Body of pancreas (tissue), 4 donors: ENCODE results near the gene RNU5D-1. TPM values are rescaled to one million over a fixed set of nuclear protein-coding genes. Genes with fewer than 3 reads are reported as not detected.

ENCODE experiments used
- ATAC-seq: fragments of 150-250 bp; one replicate; pipeline ENCODE4 v1.9.1; 2016
- DNase-seq, 4 donors: peaks; one replicate each; pipeline ENCODE4 v3.0.0-alpha.2; 2019
- H3K27ac ChIP-seq, 4 donors: fragments of 200-600 bp; sonication (generic); 1 replicate in 3 of 4; 2 replicates in 1 of 4; pipeline versions ENCODE4 v1.5.1 to v1.6.1; 2016 to 2019; ENCODE audit warnings: mild to moderate bottlenecking in 1 of 4, mixed read lengths in 1 of 4, moderate library complexity in 1 of 4
- H3K27me3 ChIP-seq, 2 donors: fragments of 200-600 bp; sonication (generic); one replicate each; pipeline ENCODE4 v1.6.0; 2016; ENCODE audit warnings: mild to moderate bottlenecking in 1 of 2
- H3K36me3 ChIP-seq, 2 donors: fragments of 200-600 bp; sonication (generic); replicated peaks in 1 of 2; 2 replicates each; pipeline ENCODE4 v1.5.1; 2016; ENCODE audit warnings: low read depth in 2 of 2; ENCODE audit not compliant: insufficient read depth in 1 of 2
- H3K4me1 ChIP-seq: fragments of 200-600 bp; sonication (generic); one replicate; pipeline ENCODE4 v1.6.0; 2016
- H3K4me3 ChIP-seq, 2 donors: fragments of 200-600 bp; sonication (generic); 1 replicate in 1 of 2; 2 replicates in 1 of 2; pipeline ENCODE4 v1.5.1; 2016 to 2019
- H3K9me3 ChIP-seq, 3 donors: fragments of 200-600 bp; sonication (generic); 1 replicate in 2 of 3; 2 replicates in 1 of 3; pipeline ENCODE4 v1.5.1; 2016
- CTCF ChIP-seq, 7 experiments: fragments of 450-650 bp in 4 of 7; fragments of 200-600 bp in 3 of 7; sonication (generic) in 3 of 7; IDR thresholded peaks; one replicate each; pipeline ENCODE4 v1.5.1; 2016 to 2019; ENCODE audit warnings: antibody characterized with exemption in 7 of 7
- POLR2A ChIP-seq, 3 donors: fragments of 450-650 bp; IDR thresholded peaks; one replicate each; pipeline ENCODE4 v1.6.1; 2016; ENCODE audit warnings: antibody characterized with exemption in 3 of 3, mild to moderate bottlenecking in 2 of 3
- WGBS, 2 donors: methylation state at CpG; one replicate each; pipeline ENCODE4 v1.1.5; 2017; 5-methylcytosine and 5-hydroxymethylcytosine counted together
- intact Hi-C: fragments of 100-400 bp; cut with DNase I; formaldehyde crosslinking; loops from one replicate; pipeline ENCODE4 v1.15.1; 2023
- total RNA-seq, 2 donors: library from RNA; depleted of rRNA; stranded (reverse); fragments of >200 nt; gene quantifications; one replicate each; pipeline ENCODE4 v1.1.0, GENCODE V29; 2016

RNU5D-1 gene
- not detected for total RNA-seq

DNA sequence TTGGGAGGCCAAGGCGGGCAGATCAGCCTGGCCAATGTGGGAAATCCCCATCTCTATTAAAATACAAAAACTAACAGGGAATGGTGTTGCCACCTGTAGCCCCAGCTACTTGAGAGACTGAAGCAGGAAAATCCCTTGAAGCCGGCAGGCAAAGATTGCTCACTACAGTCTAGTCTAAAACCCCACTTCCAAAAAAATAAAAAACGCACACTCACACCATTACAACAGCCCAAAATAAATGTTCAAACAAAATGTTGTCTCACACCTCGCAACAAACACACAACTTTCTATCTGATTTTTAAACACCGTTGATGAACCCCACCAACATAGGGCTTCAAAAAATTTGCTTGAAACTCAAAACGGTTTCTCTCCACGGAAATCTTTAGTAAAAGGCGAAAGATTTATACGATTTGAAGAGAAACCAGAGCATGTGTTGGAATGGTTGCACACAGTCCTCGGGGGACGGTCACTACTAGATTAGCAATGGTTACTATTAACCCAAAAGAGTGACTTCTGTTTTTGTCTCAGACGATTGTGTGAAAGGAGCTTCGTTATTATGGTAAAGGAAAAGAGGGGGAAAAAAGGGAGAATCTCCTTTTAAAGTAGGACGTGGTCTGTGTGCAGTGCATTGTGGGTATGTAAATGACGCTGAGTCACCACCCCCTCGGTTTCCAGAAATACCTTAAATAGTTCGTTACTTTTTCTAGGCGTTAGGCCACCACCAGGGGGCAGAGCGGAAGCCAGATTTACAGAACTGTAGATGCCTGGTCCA, at the start of gene RNU5D-1:
TSS of gene RNU5D-1 (minus strand) at position 430 of the 772 bp plus-strand sequence.
- H3K9me3 ChIP-seq = no peaks in the 10 kb centered on the region
- H3K4me3 ChIP-seq = no peak within 1 kb of the TSS
- intact Hi-C loops = no loop called here
- peak within 1 kb of the TSS; percentile 74 to 97 (median 88) for H3K27ac ChIP-seq
- ATAC-seq (peak; percentile 89), DNase-seq (peak; percentile 95 to 97 (median 96))
- no peaks in the 10 kb centered on the region for H3K27me3 ChIP-seq
- H3K36me3 ChIP-seq = no peaks in the 10 kb centered on the region
- WGBS, 2 donors = 1% methylated on average over 19 of the region's 19 CpGs
- H3K4me1 ChIP-seq = peaks cover 15% of the 10 kb centered on the region
- peak; percentile 60 to 96 (median 90) for TF ChIP-seq CTCF (IDR thresholded peaks at IDR 0.05)
- peak; percentile 86 to 100 (median 100) for TF ChIP-seq POLR2A (IDR thresholded peaks at IDR 0.05)

- ATAC-seq (no peak), DNase-seq (no peak)
- Histone ChIP-seq H3K9me3 (no peaks in the 10 kb centered on the region), H3K36me3 (peaks cover 6 to 20% of the 10 kb centered on the region in 2 donors), H3K27ac (no peak overlapping the region), H3K27me3 (no peaks in the 10 kb centered on the region), H3K4me1 (peaks cover 43% of the 10 kb centered on the region), H3K4me3 (no peak overlapping the region)
- 89% methylated on average over 14 of the region's 14 CpGs for WGBS, 2 donors
- intact Hi-C loops = no loop called here
- no peak for TF ChIP-seq POLR2A (IDR thresholded peaks at IDR 0.05)
- TF ChIP-seq CTCF (IDR thresholded peaks at IDR 0.05) = no peak
These were observed 49.7 kb upstream of the RNU5D-1 start for GRCh38 chr1:44780583-44781121.

DNA sequence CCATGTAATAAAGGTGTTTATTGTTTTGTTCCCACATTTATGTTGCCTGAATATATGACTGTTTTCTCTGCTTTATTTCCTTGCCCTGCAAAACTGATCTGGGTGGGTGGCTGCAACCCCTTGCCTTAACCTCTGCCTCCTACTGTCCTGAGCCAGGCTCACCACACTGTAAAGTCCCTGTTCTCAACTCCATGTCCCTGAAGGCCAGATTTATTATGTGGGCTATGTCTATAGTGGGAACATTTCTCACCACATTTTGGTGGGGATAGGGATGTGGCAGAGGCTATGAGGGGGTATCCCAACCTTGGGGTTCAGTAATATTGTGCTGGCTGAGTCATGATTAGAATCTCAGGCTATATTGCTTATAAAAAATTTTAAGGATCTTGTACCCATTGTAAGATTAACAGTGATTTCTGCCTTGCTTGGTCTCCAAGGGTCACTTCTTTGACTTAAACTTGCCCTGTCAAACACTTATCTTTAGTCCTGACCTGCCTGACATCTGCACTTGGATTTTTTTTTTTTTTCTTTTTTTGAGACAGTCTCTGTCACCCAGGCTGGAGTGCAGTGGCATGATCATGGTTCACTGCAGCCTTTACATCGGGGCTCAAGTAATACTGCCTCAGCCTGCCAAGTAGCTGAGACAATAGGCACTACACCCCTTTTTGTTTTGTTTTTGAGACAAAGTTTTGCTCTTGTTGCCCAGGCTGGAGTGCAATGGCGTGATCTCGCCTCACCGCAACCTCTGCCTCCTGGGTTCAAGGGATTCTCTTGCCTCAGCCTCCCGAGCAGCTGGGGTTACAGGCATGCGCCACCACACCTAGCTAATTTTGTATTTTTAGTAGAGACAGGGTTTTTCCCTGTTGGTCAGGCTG, 48.0 kb upstream of the RNU5D-1 start:
- Histone ChIP-seq H3K4me3 (no peak overlapping the region), H3K9me3 (no peaks in the 10 kb centered on the region), H3K4me1 (peaks cover 35% of the 10 kb centered on the region), H3K36me3 (peaks cover 6 to 20% of the 10 kb centered on the region in 2 donors), H3K27ac (no peak overlapping the region), H3K27me3 (no peaks in the 10 kb centered on the region)
- no peak for ATAC-seq
- TF ChIP-seq CTCF (IDR thresholded peaks at IDR 0.05) (no peak), POLR2A (IDR thresholded peaks at IDR 0.05) (no peak)
- DNase-seq = no peak
- intact Hi-C loops = no loop called here
- 94 to 98% methylated on average over 6 of the region's 6 CpGs for WGBS, 2 donors

DNA sequence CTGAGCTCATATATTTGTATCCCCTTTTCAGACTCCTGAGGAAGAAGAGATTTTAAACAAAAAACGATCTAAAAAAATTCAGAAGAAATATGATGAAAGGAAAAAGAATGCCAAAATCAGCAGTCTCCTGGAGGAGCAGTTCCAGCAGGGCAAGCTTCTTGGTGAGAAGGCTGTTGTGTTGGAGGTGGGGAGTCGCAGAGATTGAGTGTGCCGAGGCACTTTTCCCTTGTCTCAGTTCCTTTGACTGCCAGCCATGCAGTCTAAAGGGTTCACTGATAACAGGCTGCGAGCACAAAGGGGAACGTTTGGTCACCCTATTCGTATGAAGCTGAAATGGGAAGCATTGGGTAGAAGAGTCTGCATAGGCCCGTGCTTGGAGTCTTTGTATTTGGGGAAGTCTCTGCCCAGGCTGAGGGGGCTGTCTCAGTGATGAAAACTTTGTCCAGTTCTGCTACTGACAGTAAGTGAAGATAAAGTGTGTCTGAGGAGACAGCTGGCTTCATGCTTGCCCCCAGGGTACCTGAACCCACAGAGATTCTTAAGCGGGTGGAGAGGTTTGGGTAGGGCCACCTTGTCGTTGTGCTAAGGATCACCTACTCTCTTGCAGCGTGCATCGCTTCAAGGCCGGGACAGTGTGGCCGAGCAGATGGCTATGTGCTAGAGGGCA, 47.1 kb upstream of the RNU5D-1 start:
- intact Hi-C loops = no loop called here
- DNase-seq (no peak), ATAC-seq (no peak)
- 65 to 70% methylated on average over 13 of the region's 13 CpGs for WGBS, 2 donors
- H3K36me3 ChIP-seq = peaks cover 6 to 20% of the 10 kb centered on the region in 2 donors
- H3K27ac ChIP-seq = no peak overlapping the region
- no peak for TF ChIP-seq CTCF (IDR thresholded peaks at IDR 0.05)
- no peak for TF ChIP-seq POLR2A (IDR thresholded peaks at IDR 0.05)
- no peak overlapping the region for H3K4me3 ChIP-seq
- H3K4me1 ChIP-seq = peaks cover 31% of the 10 kb centered on the region
- no peaks in the 10 kb centered on the region for H3K9me3 ChIP-seq
- H3K27me3 ChIP-seq = no peaks in the 10 kb centered on the region
